ENCODE results near the gene TESK2.

TESK2 gene

GRCh38 chr1:45303520-45304310, 187.2 kb downstream of the TESK2 start:
- peak; percentile 97 for DNase-seq (ENCODE audit: low read depth)

DNA sequence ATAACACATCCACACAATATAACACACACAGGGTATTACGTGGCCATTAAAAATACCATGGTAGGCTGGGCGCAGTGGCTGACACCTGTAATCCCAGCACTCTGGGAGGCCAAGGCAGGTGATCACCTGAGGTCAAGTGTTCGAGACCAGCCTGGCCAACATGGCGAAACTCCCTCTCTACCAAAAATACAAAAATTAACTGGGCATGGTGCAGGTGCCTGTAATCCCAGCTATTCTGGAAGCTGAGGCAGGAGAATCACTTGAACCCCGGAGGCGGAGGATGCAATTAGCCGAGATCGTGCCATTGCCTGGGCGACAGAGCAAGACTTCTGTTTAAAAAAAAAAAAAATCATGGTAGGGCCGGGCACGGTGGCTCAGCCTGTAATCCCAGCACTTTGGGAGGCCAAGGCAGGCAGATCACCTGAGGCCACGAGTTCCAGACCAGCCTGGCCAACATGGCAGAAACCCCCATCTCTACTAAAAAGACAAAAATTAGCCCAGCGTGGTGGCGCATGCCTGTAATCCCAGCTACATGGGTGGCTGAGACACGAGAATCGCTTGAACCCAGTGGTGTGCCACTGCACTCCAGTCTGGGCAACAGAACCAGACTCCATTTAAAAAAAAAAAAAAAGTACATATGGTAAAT, 188.3 kb downstream of the TESK2 start:
- no peak for DNase-seq (ENCODE audit: low read depth)

GRCh38 chr1:45300669-45300997, 190.3 kb downstream of the TESK2 start:
- DNase-seq (ENCODE audit: low read depth): no peak

GRCh38 chr1:45299981-45300668, 190.8 kb downstream of the TESK2 start:
- no peak for DNase-seq (ENCODE audit: low read depth)

DNA sequence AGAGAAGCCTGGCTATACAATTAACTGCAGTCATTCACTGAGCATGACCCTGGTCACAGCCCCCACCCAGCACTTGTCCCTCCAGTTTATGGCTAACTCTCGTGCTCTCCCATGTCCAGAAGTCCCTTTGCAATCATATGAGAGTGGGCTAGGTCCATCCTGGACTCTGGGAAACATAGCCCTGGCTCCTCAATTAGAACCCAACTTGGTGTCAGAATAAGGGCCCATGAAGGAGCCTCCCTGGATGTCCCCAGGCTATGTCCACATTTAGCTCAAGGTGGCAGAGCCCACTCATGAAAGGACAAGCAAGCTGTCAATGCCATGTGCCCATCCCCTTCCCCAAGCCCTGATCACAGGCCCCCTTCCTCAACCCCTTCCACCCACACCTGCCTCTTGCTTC, 191.7 kb downstream of the TESK2 start:
- DNase-seq (ENCODE audit: low read depth): no peak

DNA sequence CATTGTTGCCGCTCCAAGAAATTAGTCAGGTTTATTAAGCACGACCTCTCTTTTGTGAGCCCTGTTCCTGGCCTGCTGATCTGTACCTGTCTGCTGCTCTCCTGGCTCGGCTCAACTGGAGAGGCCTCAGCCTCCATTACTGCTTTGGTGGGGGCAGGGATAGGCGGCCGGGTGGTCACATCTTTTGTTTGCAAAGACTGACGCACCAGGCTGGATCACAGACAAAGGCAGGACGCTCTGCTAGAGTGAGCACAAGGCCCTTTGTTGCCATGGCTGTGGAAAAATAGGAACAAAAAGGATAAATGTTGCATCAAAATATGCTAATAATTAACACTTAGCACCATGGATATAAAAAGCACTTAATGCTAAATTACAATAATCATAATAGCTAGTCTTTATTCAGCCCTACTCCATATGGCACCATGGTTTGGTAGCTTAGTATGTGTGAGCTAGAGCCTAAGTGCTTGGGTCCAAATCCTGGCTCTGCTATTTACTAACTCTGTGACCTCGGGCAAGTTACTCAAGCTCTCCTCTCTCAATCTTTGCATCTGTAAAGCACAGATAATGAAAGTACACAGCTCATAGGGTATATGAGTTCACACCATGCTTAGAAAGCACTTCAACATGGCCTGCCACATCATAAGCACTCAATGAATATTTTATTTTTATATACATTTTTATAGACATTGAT, 193.2 kb downstream of the TESK2 start:
- DNase-seq (ENCODE audit: low read depth): no peak
